HG03108 (cell line): ENCODE results near the gene SFXN4.
A peak's percentile ranks its signal among the peaks of the same experiment; 100 is the strongest.
"Not testable (repeated sequence)": the region's sequence is repeated elsewhere in the genome, so short reads cannot be mapped to it uniquely, and the experiment has no call there.

Experiments
- ATAC-seq: cut with Tn5 transposase; IDR thresholded peaks from one replicate; pipeline ENCODE4 v1.9.1; 2021; ENCODE audit warnings: moderate library complexity; ENCODE audit not compliant: unreplicated experiment

Gene SFXN4

DNA sequence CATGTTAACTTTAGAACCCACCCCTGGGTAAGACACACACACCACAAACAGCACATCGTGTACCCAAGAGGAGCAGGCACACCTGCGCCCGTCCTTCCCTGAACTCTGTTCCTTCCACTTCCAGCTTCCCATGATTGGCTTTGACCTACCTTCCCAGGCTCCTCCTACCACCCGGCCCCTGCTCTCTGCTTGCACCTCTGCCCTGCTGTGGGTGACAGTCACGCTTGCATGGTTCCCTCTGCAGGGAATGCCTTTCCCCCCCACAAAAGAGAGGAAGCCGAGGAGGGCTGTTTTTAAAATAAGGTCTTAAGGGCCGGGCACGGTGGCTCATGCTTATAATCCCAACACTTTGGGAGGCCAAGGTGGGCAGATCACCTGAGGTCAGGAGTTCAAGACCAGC lies 16.4 kb downstream of the SFXN4 start:
- ATAC-seq = no peak

GRCh38 chr10:119143657-119144056 lies 21.9 kb downstream of the SFXN4 start:
- no peak for ATAC-seq

- ATAC-seq = no peak
Observed at GRCh38 chr10:119140603-119141245, 24.8 kb downstream of the SFXN4 start.

DNA sequence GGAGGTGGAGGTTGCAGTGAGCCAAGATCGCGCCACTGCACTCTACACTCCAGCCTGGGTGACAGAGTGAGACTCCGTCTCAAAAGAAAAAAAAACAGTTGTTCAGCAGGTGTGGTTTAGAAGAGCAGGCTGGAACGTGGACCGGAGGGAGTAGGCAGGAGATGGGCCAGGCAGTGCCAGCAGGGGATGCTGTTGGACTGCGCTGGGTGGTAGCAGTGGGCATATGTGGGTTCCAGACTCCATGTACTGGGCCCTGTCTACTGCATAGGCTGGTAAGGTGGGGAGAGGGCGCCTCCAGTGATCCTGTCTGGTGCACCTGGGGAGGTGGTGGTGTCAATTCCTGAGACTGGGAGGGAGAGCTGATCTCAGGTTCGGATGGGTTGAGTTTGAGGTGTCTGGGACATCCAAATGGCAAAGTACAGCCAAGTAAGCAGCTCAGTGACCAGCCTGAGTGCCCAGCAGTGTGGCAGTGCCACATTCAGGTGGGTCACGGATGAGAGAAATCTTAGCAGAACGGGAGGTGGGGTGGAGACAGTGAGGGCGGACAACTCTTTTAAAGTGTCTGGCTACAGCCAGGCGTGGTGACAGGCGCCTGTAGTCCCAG lies 25.9 kb downstream of the SFXN4 start:
- ATAC-seq = no peak

- no peak for ATAC-seq
Observed at GRCh38 chr10:119138346-119139306, 26.9 kb downstream of the SFXN4 start.

DNA sequence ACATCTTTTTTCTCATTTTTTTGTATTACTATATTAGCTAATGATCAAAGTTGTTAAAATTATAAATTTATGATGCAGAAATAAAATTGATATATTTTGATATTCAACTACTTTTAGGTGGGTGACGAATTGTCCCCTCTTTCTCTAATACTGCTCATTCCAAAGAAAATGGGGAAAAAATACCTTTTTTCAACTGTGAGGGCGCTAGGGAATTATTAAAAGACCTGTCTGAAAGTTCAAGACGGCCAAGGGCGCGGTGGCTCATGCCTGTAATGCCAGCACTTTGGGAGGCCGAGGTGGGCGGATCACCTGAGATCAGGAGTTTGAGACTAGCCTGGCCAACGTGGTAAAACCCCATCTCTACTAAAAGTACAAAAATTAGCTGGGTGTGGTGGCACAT lies 27.6 kb downstream of the SFXN4 start:
- ATAC-seq = not testable (repeated sequence)

DNA sequence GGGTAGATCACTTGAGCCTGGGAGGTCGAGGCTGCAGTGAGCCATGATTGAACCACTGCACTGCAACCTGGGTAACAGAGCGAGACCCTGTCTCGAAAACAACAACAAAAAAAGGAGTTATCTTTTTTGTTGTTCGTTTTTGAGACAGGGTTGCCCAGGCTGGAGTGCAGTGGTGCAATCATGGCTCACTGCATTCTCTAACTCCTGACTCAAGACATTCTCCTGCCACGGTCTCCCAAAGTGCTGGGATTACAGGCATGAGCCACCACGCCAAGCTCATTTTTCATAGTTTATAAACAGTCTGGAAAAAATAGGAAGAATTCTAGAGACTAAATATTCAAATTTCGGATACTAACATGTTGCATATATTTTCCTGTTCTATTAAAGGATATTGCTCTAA lies 29.4 kb downstream of the SFXN4 start:
- no peak for ATAC-seq

DNA sequence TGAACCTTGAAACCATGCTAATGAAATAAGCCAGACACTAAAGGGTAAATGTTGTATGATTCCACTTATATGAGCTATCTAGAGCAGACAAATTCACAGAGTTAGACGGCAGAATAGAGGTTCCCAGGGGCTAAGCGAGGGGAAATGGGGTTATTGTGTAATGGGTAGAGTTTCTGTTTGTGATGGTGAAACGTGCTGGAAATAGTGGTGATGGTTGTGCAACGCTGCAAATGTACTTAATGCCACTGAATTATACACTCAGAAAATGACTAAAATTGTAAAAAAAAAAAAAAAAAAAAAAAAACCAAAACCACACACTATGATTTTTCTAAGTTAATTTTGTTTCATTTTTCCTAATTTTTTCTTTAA lies 30.0 kb downstream of the SFXN4 start:
- ATAC-seq = no peak

- no peak for ATAC-seq
Observed at GRCh38 chr10:119133949-119134348, 31.6 kb downstream of the SFXN4 start.

DNA sequence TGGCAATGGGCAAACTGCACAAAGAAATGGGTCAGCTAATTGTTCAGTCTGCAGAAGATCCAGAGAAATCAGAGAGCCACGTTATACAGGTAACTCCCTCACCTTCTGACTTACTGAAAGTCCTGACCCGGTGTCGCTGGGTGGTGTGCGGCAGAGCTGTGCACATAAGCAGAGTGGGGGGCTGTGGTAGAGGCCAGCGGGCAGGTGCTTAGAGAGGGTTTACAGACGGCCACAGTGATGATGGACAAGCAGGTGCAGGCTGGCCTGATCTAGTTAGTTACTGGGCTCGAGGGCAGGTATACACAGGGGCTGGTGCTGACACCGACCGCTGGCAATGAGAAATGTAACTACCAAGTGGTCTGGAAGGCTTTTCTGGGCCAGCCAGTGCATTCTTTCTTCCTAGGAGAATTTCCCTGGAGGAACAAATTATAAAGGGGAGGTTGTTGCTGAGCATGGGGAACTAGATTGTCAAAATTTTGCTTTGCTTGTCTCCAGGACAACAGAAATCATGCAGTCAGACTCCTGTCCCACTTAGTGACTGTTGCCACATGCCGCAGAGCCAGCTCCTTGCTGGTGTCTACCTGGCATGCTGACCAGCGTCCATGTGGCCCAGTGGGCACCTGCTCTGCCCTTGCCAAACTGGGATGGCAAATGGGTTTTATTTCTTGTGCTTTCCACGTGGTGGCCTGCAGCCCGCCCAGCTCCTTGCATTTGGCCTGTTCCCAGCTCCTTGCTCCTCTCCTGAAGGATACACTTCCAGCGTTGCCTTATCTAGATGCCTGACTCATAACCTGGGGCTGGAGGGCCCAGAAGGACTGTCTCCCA lies 32.8 kb downstream of the SFXN4 start:
- no peak for ATAC-seq

- peak; percentile 59 for ATAC-seq
Observed at GRCh38 chr10:119131512-119132240, 33.8 kb downstream of the SFXN4 start.

GRCh38 chr10:119129721-119130120 lies 35.8 kb downstream of the SFXN4 start:
- no peak for ATAC-seq

GRCh38 chr10:119125942-119126341 lies 39.6 kb downstream of the SFXN4 start:
- ATAC-seq = no peak

GRCh38 chr10:119120875-119121274 lies 44.6 kb downstream of the SFXN4 start:
- ATAC-seq = no peak

DNA sequence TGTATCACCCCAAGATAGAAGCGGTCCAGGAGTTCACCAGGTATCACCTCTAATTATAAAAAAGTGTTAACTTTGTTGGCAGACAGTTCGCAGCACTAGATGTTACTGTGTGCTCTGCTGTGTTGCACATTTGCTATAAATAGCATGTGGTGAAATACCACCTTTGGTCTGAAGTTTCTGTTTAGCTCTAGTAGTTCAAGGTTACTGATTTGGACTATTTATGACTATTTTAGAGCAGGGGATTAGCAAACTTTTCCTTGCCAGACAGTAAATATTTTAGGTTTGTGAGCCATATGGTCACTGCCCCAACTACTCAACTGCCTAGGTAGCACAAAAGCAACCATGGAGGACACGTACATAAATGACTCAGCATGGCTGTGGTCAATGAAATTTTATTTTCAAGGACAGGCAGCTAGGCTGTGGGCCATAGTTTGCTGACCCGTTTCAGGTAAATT lies 45.1 kb downstream of the SFXN4 start:
- ATAC-seq = peak; percentile 90

GRCh38 chr10:119119400-119119799 lies 46.1 kb downstream of the SFXN4 start:
- no peak for ATAC-seq

- ATAC-seq = no peak
Observed at GRCh38 chr10:119118231-119118630, 47.3 kb downstream of the SFXN4 start.

GRCh38 chr10:119116326-119116951 lies 49.1 kb downstream of the SFXN4 start:
- no peak for ATAC-seq

DNA sequence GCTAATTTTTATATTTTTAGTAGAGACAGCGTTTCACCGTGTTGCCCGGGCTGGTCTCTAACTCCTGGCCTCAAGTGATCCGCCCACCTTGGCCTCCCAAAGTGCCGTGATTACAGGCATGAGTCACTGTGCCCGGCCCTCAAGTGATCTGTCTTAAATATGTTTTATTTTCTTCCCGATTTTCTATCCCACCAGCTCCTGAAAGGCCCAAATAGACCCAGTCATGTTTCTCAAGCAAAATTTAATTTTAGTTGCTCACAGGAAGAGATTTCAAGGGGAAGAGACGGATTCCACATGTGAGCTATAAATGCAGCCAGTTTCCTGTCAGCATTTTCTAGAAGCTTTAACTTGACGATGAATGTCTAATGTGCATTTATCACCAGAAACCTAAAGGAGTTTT lies 49.6 kb downstream of the SFXN4 start:
- ATAC-seq = no peak
